Hippocampal formation (tissue), 2 donors: ENCODE data around the gene SP100.
A peak's percentile ranks its signal among the peaks of the same experiment; 100 is the strongest.
"Not testable (repeated sequence)": the region's sequence is repeated elsewhere in the genome, so short reads cannot be mapped to it uniquely, and the experiment has no call there.

ENCODE experiments used
- DNase-seq, 2 donors: peaks; one replicate each; lab custom pipeline; 2025; lab: John Stamatoyannopoulos, UW

SP100 gene

GRCh38 chr2:230419181-230419580 lies 3.2 kb downstream of the SP100 start:
- no peak for DNase-seq

GRCh38 chr2:230422149-230422548 lies 6.1 kb downstream of the SP100 start:
- no peak for DNase-seq

- DNase-seq = no peak
These were observed 8.0 kb downstream of the SP100 start for GRCh38 chr2:230423851-230424458.

- DNase-seq = no peak
These were observed 9.4 kb downstream of the SP100 start for GRCh38 chr2:230425377-230425776.

GRCh38 chr2:230429513-230429912 lies 13.5 kb downstream of the SP100 start:
- no peak for DNase-seq

GRCh38 chr2:230430957-230431910 lies 15.2 kb downstream of the SP100 start:
- DNase-seq = no peak

GRCh38 chr2:230434677-230435324 lies 18.8 kb downstream of the SP100 start:
- DNase-seq = no peak

- DNase-seq = no peak
These were observed 19.4 kb downstream of the SP100 start for GRCh38 chr2:230435431-230435830.

GRCh38 chr2:230439121-230439520 lies 23.1 kb downstream of the SP100 start:
- not testable (repeated sequence) for DNase-seq

GRCh38 chr2:230439590-230439989 lies 23.6 kb downstream of the SP100 start:
- no peak for DNase-seq

- no peak for DNase-seq
These were observed 25.4 kb downstream of the SP100 start for GRCh38 chr2:230441227-230441897.

GRCh38 chr2:230443541-230443940 lies 27.5 kb downstream of the SP100 start:
- no peak for DNase-seq

- no peak for DNase-seq
These were observed 28.8 kb downstream of the SP100 start for GRCh38 chr2:230444832-230445231.

GRCh38 chr2:230447036-230447435 lies 31.0 kb downstream of the SP100 start:
- DNase-seq = no peak

GRCh38 chr2:230447455-230448451 lies 31.8 kb downstream of the SP100 start:
- DNase-seq = peak in 1 of 2 donors; percentile 0

GRCh38 chr2:230449901-230450467 lies 34.0 kb downstream of the SP100 start:
- no peak for DNase-seq

- DNase-seq = no peak
These were observed 37.0 kb downstream of the SP100 start for GRCh38 chr2:230453006-230453405.

GRCh38 chr2:230455005-230455684 lies 39.1 kb downstream of the SP100 start:
- no peak for DNase-seq

GRCh38 chr2:230457073-230457768 lies 41.2 kb downstream of the SP100 start:
- DNase-seq = peak; percentile 21 to 28
